Activated CD4-positive, alpha-beta T cell treated with anti-CD3 and anti-CD28 coated beads, Interleukin-2, amount 10 ng/mL, durations not matched to agents 24 days and 14 days (primary cell): Measurements from ENCODE around the gene INMT. TPM values are rescaled to one million over a fixed set of nuclear protein-coding genes. Genes with fewer than 3 reads are reported as not detected.

Experiments
- DNase-seq: peaks from one replicate; pipeline ENCODE4 v3.0.0; 2022
- H3K27ac Mint-ChIP-seq: one replicate; pipeline ENCODE4 v1.8.0; 2022; ENCODE audit warnings: mild to moderate bottlenecking, mixed read lengths
- H3K27me3 Mint-ChIP-seq: one replicate; pipeline ENCODE4 v1.8.0; 2022; ENCODE audit warnings: mixed read lengths
- H3K36me3 Mint-ChIP-seq: one replicate; pipeline ENCODE4 v1.8.0; 2022; ENCODE audit warnings: low read depth, mild to moderate bottlenecking, mixed read lengths
- H3K4me1 Mint-ChIP-seq: one replicate; pipeline ENCODE4 v1.8.0; 2021; ENCODE audit warnings: mixed read lengths
- H3K4me3 Mint-ChIP-seq: one replicate; pipeline ENCODE4 v1.8.0; 2022; ENCODE audit warnings: mild to moderate bottlenecking, moderate library complexity, mixed read lengths
- H3K9me3 Mint-ChIP-seq: one replicate; pipeline ENCODE4 v1.8.0; 2021; ENCODE audit warnings: mixed read lengths
- intact Hi-C: fragments of 100-400 bp; cut with micrococcal nuclease; formaldehyde crosslinking; loops from one replicate; pipeline ENCODE4 v1.15.1; 2023
- total RNA-seq: library from RNA; stranded (reverse); gene quantifications from 2 replicates; pipeline ENCODE4 v1.2.3, GENCODE V29; 2022

The INMT gene
- total RNA-seq, result not detected in 2 replicates

GRCh38 chr7:30751696-30752273 is at the start of gene INMT:
INMT (plus strand) TSS chr7:30752135; CDS start chr7:30752151, 16 bp downstream.
- intact Hi-C loops, result no loop called here
- no peak within 1 kb of the TSS for H3K27ac Mint-ChIP-seq
- no peaks in the 10 kb centered on the region for H3K36me3 Mint-ChIP-seq
- H3K9me3 Mint-ChIP-seq, result no peaks in the 10 kb centered on the region
- H3K27me3 Mint-ChIP-seq, result peaks cover 4% of the 10 kb centered on the region
- no peak within 1 kb of the TSS for H3K4me3 Mint-ChIP-seq
- DNase-seq, result no peak
- H3K4me1 Mint-ChIP-seq, result no peaks in the 10 kb centered on the region

DNA sequence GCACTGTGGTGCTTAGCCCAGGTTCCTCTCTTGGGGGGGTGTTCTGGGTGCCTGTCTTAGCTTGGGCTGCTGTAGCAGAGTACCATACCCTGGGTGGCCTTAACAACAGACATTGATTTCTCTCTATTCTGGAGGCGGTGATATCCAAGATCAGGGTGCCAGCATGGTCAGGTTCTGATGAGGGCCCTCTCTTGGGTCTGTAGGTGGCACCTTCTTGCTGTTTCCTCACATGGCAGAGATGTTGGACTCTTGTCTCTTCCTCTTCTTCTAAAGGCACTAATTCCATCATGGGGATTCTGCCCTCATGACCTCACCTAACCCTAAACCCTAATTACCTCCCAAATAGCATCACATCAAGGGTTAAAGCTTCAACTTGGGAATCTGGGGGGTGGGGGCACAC is 49.7 kb upstream of the INMT start:
- Mint-ChIP-seq H3K27ac (no peak overlapping the region), H3K4me3 (no peak overlapping the region), H3K27me3 (peaks cover 11% of the 10 kb centered on the region), H3K9me3 (no peaks in the 10 kb centered on the region), H3K4me1 (peaks cover 21% of the 10 kb centered on the region), H3K36me3 (no peaks in the 10 kb centered on the region)
- peak; percentile 81 for DNase-seq
- intact Hi-C loops, result loop anchor here (1.0 kb wide), 1 partner anchor 38 kb away; no protein-coding TSS in a partner anchor

DNA sequence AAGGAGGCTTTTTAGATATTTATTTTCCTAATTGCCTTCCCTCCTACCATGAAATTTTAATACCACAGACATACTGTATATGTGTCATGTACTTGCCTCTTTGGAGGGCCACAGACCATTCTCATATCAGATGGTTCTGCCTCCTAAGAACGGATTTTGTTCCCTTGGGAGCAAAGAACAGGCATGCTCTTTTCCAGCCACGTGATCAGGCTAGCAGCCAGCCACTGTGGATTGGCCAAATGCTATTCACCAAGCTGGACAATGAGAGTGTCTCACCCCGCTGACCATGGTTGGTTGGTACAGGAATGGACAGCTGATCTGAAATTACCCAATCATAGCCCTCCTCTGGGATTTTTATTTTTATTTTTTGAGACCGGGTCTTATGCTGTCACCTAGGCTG is 48.2 kb upstream of the INMT start:
- no peak overlapping the region for H3K27ac Mint-ChIP-seq
- no peak for DNase-seq
- H3K27me3 Mint-ChIP-seq, result peaks cover 11% of the 10 kb centered on the region
- intact Hi-C loops, result no loop called here
- H3K4me3 Mint-ChIP-seq, result no peak overlapping the region
- H3K4me1 Mint-ChIP-seq, result peaks cover 8% of the 10 kb centered on the region
- H3K36me3 Mint-ChIP-seq, result no peaks in the 10 kb centered on the region
- no peaks in the 10 kb centered on the region for H3K9me3 Mint-ChIP-seq

DNA sequence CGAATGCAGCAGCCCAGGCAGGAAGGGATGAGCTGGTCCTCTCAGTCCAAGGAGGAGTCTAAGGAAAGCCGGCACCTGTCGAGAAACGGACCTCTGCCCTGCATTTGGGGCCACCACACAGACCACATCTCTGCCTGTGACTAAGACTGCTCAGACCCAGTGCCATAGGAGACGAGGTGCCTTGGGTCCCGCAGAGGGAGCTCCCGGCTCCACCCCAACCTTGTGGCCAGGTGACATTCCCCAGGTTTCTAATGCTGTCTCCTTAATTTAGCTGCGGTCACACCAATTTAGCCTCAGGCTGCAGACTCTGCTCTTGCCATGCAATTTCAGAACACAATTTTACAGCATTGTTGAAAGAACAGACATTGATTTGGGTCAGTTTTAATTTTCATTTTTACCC is 46.9 kb upstream of the INMT start:
- H3K9me3 Mint-ChIP-seq, result no peaks in the 10 kb centered on the region
- peaks cover 3% of the 10 kb centered on the region for H3K4me1 Mint-ChIP-seq
- no peak overlapping the region for H3K4me3 Mint-ChIP-seq
- no peaks in the 10 kb centered on the region for H3K36me3 Mint-ChIP-seq
- no peak for DNase-seq
- intact Hi-C loops, result no loop called here
- peaks cover 11% of the 10 kb centered on the region for H3K27me3 Mint-ChIP-seq
- H3K27ac Mint-ChIP-seq, result no peak overlapping the region

GRCh38 chr7:30705596-30705995 is 46.3 kb upstream of the INMT start:
- peaks cover 3% of the 10 kb centered on the region for H3K4me1 Mint-ChIP-seq
- H3K27me3 Mint-ChIP-seq, result peaks cover 11% of the 10 kb centered on the region
- DNase-seq, result no peak
- no peaks in the 10 kb centered on the region for H3K9me3 Mint-ChIP-seq
- H3K36me3 Mint-ChIP-seq, result no peaks in the 10 kb centered on the region
- H3K4me3 Mint-ChIP-seq, result no peak overlapping the region
- H3K27ac Mint-ChIP-seq, result no peak overlapping the region
- intact Hi-C loops, result no loop called here

DNA sequence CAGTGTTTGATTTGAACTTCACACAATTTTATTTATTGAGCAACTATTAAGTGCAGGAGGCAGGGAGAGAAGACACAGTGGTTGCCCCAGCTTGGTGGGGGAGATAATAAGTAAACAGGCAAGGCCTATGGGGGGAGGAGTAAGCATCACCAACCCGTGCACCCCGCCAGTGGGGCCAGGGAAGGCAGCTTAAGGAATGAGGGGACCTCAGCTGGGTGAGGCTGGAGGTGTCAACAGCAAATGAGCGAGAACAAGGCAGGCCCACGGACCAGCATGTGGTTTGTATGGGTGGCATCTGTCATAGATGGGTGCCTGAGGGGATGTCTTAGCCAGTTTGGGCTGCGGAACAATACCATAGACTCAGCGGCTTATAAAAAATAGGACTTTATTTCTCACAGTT is 45.6 kb upstream of the INMT start:
- peaks cover 3% of the 10 kb centered on the region for H3K4me1 Mint-ChIP-seq
- H3K27ac Mint-ChIP-seq, result no peak overlapping the region
- peaks cover 7% of the 10 kb centered on the region for H3K27me3 Mint-ChIP-seq
- H3K36me3 Mint-ChIP-seq, result no peaks in the 10 kb centered on the region
- H3K9me3 Mint-ChIP-seq, result no peaks in the 10 kb centered on the region
- no peak overlapping the region for H3K4me3 Mint-ChIP-seq
- DNase-seq, result no peak
- intact Hi-C loops, result no loop called here

- intact Hi-C loops, result no loop called here
- Mint-ChIP-seq H3K4me3 (no peak overlapping the region), H3K9me3 (no peaks in the 10 kb centered on the region), H3K4me1 (peaks cover 3% of the 10 kb centered on the region), H3K27me3 (peaks cover 6% of the 10 kb centered on the region), H3K36me3 (no peaks in the 10 kb centered on the region), H3K27ac (no peak overlapping the region)
- DNase-seq, result no peak
Measured at GRCh38 chr7:30706908-30707307, 45.0 kb upstream of the INMT start.

DNA sequence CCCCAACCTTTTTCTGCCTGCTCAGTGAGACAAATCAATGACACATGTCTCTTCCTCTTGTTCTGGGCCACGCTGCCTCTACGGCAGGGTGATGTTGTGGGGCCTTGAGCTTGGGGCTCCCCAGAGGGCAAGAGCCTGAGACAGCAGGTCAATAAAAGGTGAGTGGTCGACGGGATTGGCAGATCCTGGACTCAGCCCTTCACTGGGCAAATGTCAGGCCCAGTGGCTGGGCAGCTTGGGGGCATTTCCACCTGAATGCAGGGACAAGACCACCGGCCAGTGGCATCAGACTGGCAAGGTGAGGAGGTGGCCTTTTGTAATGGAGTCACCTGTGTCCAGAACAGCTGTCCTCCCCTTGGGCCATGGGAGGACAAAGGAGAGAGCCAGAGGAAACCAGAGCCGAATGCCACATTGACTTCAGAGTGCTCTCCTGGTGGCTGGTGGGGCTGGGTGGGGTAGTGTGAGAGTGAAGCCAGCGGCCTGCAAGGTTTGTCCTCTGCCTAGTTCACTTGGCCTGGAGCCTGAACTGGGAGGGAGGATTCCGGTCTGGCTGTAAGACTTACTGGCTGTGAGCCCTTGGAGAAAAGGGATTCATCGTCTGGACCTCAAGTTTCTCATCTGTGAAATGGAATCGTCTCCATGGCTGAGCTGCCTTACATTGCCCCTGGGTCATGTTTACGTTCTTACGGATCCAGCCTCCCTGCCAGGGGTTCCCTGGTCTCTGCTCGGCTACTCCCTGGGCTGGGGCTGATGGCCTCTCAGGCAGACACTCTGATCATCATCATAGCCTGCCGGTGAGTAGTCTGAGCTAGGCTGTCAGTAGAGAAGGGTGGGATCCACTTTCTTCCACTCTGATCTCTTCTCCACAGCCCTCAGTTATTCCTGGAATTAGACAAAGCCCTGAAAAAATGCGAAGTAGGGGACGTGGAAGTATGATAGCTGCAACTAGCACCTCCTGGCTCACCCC is 44.3 kb upstream of the INMT start:
- H3K4me3 Mint-ChIP-seq, result no peak overlapping the region
- H3K36me3 Mint-ChIP-seq, result no peaks in the 10 kb centered on the region
- intact Hi-C loops, result no loop called here
- H3K27me3 Mint-ChIP-seq, result peaks cover 2% of the 10 kb centered on the region
- H3K9me3 Mint-ChIP-seq, result no peaks in the 10 kb centered on the region
- no peaks in the 10 kb centered on the region for H3K4me1 Mint-ChIP-seq
- no peak for DNase-seq
- H3K27ac Mint-ChIP-seq, result no peak overlapping the region

GRCh38 chr7:30708412-30708811 is 43.5 kb upstream of the INMT start:
- H3K27ac Mint-ChIP-seq, result no peak overlapping the region
- DNase-seq, result no peak
- H3K4me3 Mint-ChIP-seq, result no peak overlapping the region
- H3K27me3 Mint-ChIP-seq, result no peaks in the 10 kb centered on the region
- no peaks in the 10 kb centered on the region for H3K9me3 Mint-ChIP-seq
- intact Hi-C loops, result no loop called here
- H3K4me1 Mint-ChIP-seq, result no peaks in the 10 kb centered on the region
- no peaks in the 10 kb centered on the region for H3K36me3 Mint-ChIP-seq

DNA sequence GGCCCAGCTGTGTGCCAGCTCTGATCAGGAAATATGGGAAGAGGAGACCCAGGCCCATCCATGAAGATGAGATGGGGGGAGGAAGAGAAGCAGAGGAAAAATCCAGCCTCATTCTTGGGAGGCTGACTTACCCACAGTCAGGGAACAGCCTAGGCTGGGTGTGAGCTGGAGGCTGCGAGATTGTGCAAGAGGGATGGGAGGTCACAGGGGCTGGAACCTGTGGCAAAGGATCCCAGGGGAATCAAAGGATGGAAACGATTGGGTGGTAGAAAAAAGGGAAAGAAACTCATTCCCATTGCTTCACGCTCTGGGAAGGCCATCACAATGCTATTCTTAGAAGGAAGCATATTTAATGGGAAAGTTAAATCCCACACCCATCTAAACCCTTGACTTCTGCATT is 43.0 kb upstream of the INMT start:
- intact Hi-C loops, result no loop called here
- DNase-seq, result no peak
- H3K4me3 Mint-ChIP-seq, result no peak overlapping the region
- H3K36me3 Mint-ChIP-seq, result no peaks in the 10 kb centered on the region
- no peaks in the 10 kb centered on the region for H3K9me3 Mint-ChIP-seq
- H3K27ac Mint-ChIP-seq, result no peak overlapping the region
- no peaks in the 10 kb centered on the region for H3K27me3 Mint-ChIP-seq
- H3K4me1 Mint-ChIP-seq, result no peaks in the 10 kb centered on the region

DNA sequence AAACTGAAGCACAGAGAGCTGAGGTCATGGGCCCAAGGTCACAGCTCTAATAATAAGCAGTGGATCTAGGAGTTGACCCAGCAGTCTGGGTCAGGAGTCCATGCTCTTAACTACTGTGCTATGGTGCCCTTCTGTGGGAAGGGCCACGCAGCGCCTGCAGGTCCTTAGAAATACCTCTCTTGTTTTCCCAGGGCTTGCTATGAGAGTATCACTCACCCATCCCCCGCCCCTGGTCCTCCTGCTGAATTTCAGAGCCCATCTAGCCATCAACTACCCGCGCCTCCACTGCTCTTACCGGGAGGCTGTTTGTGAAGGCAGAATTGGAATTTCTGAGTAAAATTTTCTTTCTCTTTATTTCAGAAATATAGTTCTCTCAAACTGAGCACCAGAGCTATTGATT is 42.4 kb upstream of the INMT start:
- Mint-ChIP-seq H3K36me3 (no peaks in the 10 kb centered on the region), H3K4me1 (no peaks in the 10 kb centered on the region), H3K4me3 (no peak overlapping the region), H3K27ac (no peak overlapping the region), H3K9me3 (no peaks in the 10 kb centered on the region), H3K27me3 (no peaks in the 10 kb centered on the region)
- no peak for DNase-seq
- intact Hi-C loops, result no loop called here

GRCh38 chr7:30710669-30711068 is 41.3 kb upstream of the INMT start:
- no peaks in the 10 kb centered on the region for H3K4me1 Mint-ChIP-seq
- no peak for DNase-seq
- no peak overlapping the region for H3K27ac Mint-ChIP-seq
- no peaks in the 10 kb centered on the region for H3K27me3 Mint-ChIP-seq
- H3K36me3 Mint-ChIP-seq, result no peaks in the 10 kb centered on the region
- intact Hi-C loops, result no loop called here
- H3K9me3 Mint-ChIP-seq, result no peaks in the 10 kb centered on the region
- no peak overlapping the region for H3K4me3 Mint-ChIP-seq

- no peak for DNase-seq
- no peaks in the 10 kb centered on the region for H3K27me3 Mint-ChIP-seq
- H3K4me3 Mint-ChIP-seq, result no peak overlapping the region
- H3K4me1 Mint-ChIP-seq, result no peaks in the 10 kb centered on the region
- peaks cover 12% of the 10 kb centered on the region for H3K9me3 Mint-ChIP-seq
- no peak overlapping the region for H3K27ac Mint-ChIP-seq
- H3K36me3 Mint-ChIP-seq, result peaks cover 15% of the 10 kb centered on the region
- intact Hi-C loops, result no loop called here
Measured at GRCh38 chr7:30713392-30713791, 38.5 kb upstream of the INMT start.

DNA sequence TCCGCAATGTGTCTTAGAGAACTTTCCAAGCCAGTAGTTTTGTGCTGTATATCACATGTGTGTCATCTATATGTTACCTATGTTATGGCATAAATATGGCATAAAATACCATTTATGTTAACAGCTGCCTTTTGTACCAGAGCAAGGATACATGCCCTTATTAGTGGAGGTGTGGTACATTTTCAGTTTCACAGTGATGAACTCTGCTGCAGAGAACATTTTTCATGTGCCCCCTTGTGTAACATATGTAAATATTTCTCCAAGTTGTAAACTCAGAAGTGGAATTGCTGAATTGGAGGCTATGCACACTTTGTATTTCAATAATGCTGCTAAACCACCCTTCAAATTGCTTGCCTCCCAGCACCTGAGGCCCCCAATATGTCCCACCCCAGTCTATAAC is 37.8 kb upstream of the INMT start:
- H3K4me1 Mint-ChIP-seq, result no peaks in the 10 kb centered on the region
- H3K27me3 Mint-ChIP-seq, result no peaks in the 10 kb centered on the region
- intact Hi-C loops, result no loop called here
- peaks cover 18% of the 10 kb centered on the region for H3K9me3 Mint-ChIP-seq
- DNase-seq, result no peak
- peaks cover 18% of the 10 kb centered on the region for H3K36me3 Mint-ChIP-seq
- H3K4me3 Mint-ChIP-seq, result no peak overlapping the region
- H3K27ac Mint-ChIP-seq, result no peak overlapping the region
